Kidney epithelial cell (primary cell): ENCODE results near the gene INPP5E. TPM values are rescaled to one million over a fixed set of nuclear protein-coding genes. Genes with fewer than 3 reads are reported as not detected.

Experiments
- DNase-seq: peaks from one replicate; pipeline ENCODE4 v3.0.0-alpha.2; 2010; ENCODE audit warnings: low read depth
- H3K27me3 ChIP-seq: 2 replicates; pipeline ENCODE4 v1.6.0; 2011; ENCODE audit warnings: low read length; ENCODE audit not compliant: control insufficient read depth, insufficient read depth
- H3K36me3 ChIP-seq: 2 replicates; pipeline ENCODE4 v1.5.1; 2011; ENCODE audit warnings: low read length; ENCODE audit not compliant: control insufficient read depth, insufficient read depth
- H3K4me3 ChIP-seq: 2 replicates; pipeline ENCODE4 v1.5.1; 2011; ENCODE audit warnings: low read depth, mild to moderate bottlenecking, control low read depth, low read length
- total RNA-seq: library from RNA; depleted of rRNA; stranded (reverse); fragments of >200 nt; gene quantifications from 2 replicates; pipeline ENCODE4 v1.2.3, GENCODE V29; 2015
- TF ChIP-seq, protein P1 (sequence below): IDR thresholded peaks from 2 replicates; pipeline ENCODE4 v1.5.1; 2011; ENCODE audit warnings: mild to moderate bottlenecking, moderate library complexity, low read length, control low read depth, inconsistent platforms; ENCODE audit not compliant: insufficient read depth, poor library complexity, severe bottlenecking

Gene INPP5E
- total RNA-seq, 1 donor from 2014 or later, result 14.5 TPM

DNA sequence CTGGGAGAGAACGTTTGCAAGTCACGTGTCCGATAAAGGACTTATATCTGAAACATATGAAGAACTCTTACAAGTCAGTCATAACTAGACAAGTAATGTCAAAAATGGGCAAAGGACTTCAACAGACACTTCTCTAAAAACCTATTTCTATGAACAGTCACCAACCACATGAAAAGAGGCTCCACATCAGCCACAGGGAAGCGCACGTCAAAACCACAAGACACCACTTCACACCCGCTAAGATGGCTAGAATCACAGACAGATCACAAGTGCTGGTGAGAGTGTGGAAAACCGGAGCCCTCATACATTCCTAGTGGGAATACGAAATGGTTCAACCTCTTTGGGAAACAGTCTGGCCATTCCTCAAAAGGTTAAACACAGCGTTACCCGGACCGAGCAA lies 54.6 kb downstream of the INPP5E start:
- H3K36me3 ChIP-seq, result peaks cover 4% of the 10 kb centered on the region
- H3K4me3 ChIP-seq, result no peak overlapping the region
- TF ChIP-seq, protein P1, sequence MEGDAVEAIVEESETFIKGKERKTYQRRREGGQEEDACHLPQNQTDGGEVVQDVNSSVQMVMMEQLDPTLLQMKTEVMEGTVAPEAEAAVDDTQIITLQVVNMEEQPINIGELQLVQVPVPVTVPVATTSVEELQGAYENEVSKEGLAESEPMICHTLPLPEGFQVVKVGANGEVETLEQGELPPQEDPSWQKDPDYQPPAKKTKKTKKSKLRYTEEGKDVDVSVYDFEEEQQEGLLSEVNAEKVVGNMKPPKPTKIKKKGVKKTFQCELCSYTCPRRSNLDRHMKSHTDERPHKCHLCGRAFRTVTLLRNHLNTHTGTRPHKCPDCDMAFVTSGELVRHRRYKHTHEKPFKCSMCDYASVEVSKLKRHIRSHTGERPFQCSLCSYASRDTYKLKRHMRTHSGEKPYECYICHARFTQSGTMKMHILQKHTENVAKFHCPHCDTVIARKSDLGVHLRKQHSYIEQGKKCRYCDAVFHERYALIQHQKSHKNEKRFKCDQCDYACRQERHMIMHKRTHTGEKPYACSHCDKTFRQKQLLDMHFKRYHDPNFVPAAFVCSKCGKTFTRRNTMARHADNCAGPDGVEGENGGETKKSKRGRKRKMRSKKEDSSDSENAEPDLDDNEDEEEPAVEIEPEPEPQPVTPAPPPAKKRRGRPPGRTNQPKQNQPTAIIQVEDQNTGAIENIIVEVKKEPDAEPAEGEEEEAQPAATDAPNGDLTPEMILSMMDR, result no peak
- no peak for DNase-seq
- no peaks in the 10 kb centered on the region for H3K27me3 ChIP-seq

DNA sequence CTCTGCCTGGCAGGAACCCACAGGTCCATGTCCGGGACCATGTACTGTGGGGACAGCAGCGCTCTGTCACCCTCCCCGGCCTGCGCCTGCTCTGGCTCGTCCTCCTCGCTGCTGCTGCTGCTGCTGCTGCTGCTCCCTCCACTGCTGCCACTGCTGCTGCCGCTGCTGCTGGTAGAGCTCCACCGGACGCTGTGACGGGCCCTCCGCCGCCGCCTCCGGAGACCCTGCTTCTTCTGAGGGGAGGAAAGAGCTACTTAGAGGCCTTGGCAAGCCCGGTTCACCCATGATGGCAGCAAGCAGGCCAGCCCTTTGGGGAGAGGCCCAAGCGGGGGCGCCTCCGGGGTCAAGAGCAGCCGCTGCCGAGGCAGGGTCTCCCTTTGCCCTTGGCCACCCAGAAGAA lies 56.2 kb downstream of the INPP5E start:
- Histone ChIP-seq H3K4me3 (no peak overlapping the region), H3K36me3 (peaks cover 6% of the 10 kb centered on the region), H3K27me3 (no peaks in the 10 kb centered on the region)
- TF ChIP-seq, protein P1, result no peak
- no peak for DNase-seq

DNA sequence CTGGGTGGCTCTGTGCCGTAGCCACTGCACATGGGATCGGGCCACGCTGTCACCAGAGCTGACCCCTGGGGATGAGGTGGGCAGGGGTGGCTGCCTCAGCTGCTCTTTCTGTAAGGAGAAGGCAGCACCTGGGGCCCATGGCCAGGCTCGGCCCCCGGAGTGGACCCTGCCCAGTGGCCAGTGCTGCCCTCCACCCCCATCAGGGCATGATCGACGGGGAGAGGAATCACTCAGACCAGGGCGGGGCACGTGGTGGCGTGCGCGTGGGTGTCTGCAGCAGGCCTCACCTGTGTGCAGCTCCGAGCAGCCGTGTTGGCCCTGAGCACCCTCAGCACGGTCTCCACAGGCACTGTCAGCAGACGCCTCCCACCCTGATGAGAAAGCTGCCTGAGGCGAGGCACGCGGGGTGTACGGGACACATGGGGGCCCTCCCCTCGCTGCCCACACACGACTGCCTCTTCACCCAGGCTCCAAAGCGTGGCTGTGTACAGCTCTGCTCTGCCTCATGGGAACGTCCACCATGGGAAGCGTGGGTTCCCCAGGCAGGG lies 57.6 kb downstream of the INPP5E start:
- no peak for DNase-seq
- TF ChIP-seq, protein P1, result no peak
- Histone ChIP-seq H3K27me3 (no peaks in the 10 kb centered on the region), H3K36me3 (peaks cover 4% of the 10 kb centered on the region), H3K4me3 (no peak overlapping the region)

DNA sequence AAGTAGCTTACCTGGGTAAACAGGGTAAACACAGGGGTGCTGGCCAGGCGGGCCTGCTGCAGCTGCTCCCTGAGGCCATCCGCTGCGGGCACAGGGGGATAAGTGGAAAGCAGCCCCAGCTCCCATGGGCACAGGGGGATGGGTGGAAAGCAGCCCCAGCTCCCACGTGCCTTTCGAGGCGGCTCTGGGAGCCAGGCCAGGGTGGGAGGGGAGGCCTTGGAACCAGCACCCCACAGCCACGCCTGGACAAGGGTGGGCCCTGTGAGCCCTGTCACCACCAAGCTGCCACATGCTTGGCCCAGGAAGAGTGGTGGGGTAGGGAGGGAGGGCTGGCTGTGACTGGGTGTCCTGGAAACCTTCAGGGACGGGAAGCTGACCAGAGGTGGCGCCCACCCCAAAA lies 58.3 kb downstream of the INPP5E start:
- Histone ChIP-seq H3K27me3 (no peaks in the 10 kb centered on the region), H3K36me3 (peaks cover 4% of the 10 kb centered on the region), H3K4me3 (no peak overlapping the region)
- TF ChIP-seq, protein P1, result no peak
- no peak for DNase-seq

DNA sequence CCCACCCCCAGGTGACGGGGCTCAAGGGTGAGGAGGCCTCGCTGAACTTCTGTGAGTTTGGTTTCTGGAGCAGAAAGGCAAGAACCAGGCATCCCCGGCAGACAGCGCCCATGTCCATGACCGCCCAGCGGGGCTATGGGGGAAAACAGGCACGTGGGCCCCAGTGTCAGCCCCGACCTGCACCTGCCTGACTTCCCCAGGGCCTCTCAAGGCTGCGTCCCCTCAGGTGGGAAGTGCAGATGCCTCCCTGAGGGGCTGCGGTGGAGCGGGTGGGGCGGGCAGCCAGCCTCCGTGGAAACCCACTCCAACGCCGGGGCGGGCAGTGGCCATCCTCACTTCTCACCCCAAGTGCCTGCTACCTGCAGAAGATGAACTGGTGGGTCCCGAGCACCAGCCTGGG lies 59.3 kb downstream of the INPP5E start:
- TF ChIP-seq, protein P1, result no peak
- Histone ChIP-seq H3K36me3 (peaks cover 4% of the 10 kb centered on the region), H3K27me3 (no peaks in the 10 kb centered on the region), H3K4me3 (no peak overlapping the region)
- DNase-seq, result no peak

DNA sequence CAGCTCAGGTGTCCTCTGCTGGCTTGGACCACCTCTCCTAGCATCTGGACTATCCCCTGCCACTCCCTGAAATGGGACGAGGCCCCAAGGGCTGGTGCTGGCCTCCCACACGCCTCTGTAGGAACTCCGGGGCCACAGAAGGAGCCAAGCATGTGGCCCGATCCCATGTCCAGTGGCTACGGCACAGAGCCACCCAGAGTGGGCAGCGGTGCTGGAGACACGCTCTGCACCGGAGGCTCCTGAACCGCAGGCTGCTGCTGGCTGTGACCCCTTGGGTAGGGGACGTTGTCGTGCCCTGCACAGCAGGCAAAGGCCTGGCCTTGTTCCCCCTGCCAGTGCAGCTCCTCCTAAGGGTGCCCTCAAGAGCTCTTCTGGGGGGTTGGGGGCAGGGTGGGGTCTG lies 59.8 kb downstream of the INPP5E start:
- no peak overlapping the region for H3K4me3 ChIP-seq
- TF ChIP-seq, protein P1, result no peak
- DNase-seq, result no peak
- peaks cover 4% of the 10 kb centered on the region for H3K36me3 ChIP-seq
- no peaks in the 10 kb centered on the region for H3K27me3 ChIP-seq
